ENCODE measurements around the gene IL2RA. TPM values are rescaled to one million over a fixed set of nuclear protein-coding genes. Genes with fewer than 3 reads are reported as not detected.

The IL2RA gene
- total RNA-seq, 2 donors from 2014 or later, result 1.7 to 2.4 TPM

- intact Hi-C loops (cut with DNase I), result no loop called here
- H3K9ac ChIP-seq (ENCODE audit: low read depth in 2 of 2, low read length in 2 of 2), result no peak overlapping the region
- peaks cover 1% of the 10 kb centered on the region for H3K4me1 ChIP-seq
- DNase-seq, result no peak
- H3K4me3 ChIP-seq, result no peak overlapping the region
- no peaks in the 10 kb centered on the region for H3K9me3 ChIP-seq
- H3K36me3 ChIP-seq, result no peaks in the 10 kb centered on the region
- TF ChIP-seq CTCF (IDR thresholded peaks at IDR 0.05), result no peak
- H3K27me3 ChIP-seq, result no peaks in the 10 kb centered on the region
- no peak overlapping the region for H3K27ac ChIP-seq
Measured at GRCh38 chr10:6103591-6103990, 41.4 kb upstream of the IL2RA start.

- no peaks in the 10 kb centered on the region for H3K4me1 ChIP-seq
- peak; percentile 46 for DNase-seq
- no peak overlapping the region for H3K27ac ChIP-seq
- H3K9me3 ChIP-seq, result no peaks in the 10 kb centered on the region
- no peaks in the 10 kb centered on the region for H3K27me3 ChIP-seq
- intact Hi-C loops (cut with DNase I), result no loop called here
- no peak for TF ChIP-seq CTCF (IDR thresholded peaks at IDR 0.05)
- no peak overlapping the region for H3K9ac ChIP-seq (ENCODE audit: low read depth in 2 of 2, low read length in 2 of 2)
- H3K4me3 ChIP-seq, result no peak overlapping the region
- no peaks in the 10 kb centered on the region for H3K36me3 ChIP-seq
Measured at GRCh38 chr10:6102128-6102527, 40.0 kb upstream of the IL2RA start.

- H3K4me3 ChIP-seq, result no peak overlapping the region
- no peaks in the 10 kb centered on the region for H3K4me1 ChIP-seq
- intact Hi-C loops (cut with DNase I), result no loop called here
- no peaks in the 10 kb centered on the region for H3K27me3 ChIP-seq
- no peaks in the 10 kb centered on the region for H3K36me3 ChIP-seq
- no peak for DNase-seq
- H3K27ac ChIP-seq, result no peak overlapping the region
- no peaks in the 10 kb centered on the region for H3K9me3 ChIP-seq
- no peak for TF ChIP-seq CTCF (IDR thresholded peaks at IDR 0.05)
- H3K9ac ChIP-seq (ENCODE audit: low read depth in 2 of 2, low read length in 2 of 2), result no peak overlapping the region
Measured at GRCh38 chr10:6101181-6101580, 39.0 kb upstream of the IL2RA start.

GRCh38 chr10:6100370-6100769 is 38.2 kb upstream of the IL2RA start:
- intact Hi-C loops (cut with DNase I), result no loop called here
- no peaks in the 10 kb centered on the region for H3K9me3 ChIP-seq
- no peak for TF ChIP-seq CTCF (IDR thresholded peaks at IDR 0.05)
- no peaks in the 10 kb centered on the region for H3K27me3 ChIP-seq
- no peak for DNase-seq
- H3K36me3 ChIP-seq, result no peaks in the 10 kb centered on the region
- H3K27ac ChIP-seq, result no peak overlapping the region
- H3K4me1 ChIP-seq, result no peaks in the 10 kb centered on the region
- no peak overlapping the region for H3K9ac ChIP-seq (ENCODE audit: low read depth in 2 of 2, low read length in 2 of 2)
- no peak overlapping the region for H3K4me3 ChIP-seq

GRCh38 chr10:6098156-6098555 is 36.0 kb upstream of the IL2RA start:
- no peak overlapping the region for H3K9ac ChIP-seq (ENCODE audit: low read depth in 2 of 2, low read length in 2 of 2)
- DNase-seq, result no peak
- no peak for TF ChIP-seq CTCF (IDR thresholded peaks at IDR 0.05)
- no peak overlapping the region for H3K4me3 ChIP-seq
- H3K9me3 ChIP-seq, result no peaks in the 10 kb centered on the region
- H3K27me3 ChIP-seq, result no peaks in the 10 kb centered on the region
- H3K27ac ChIP-seq, result no peak overlapping the region
- intact Hi-C loops (cut with DNase I), result no loop called here
- no peaks in the 10 kb centered on the region for H3K36me3 ChIP-seq
- no peaks in the 10 kb centered on the region for H3K4me1 ChIP-seq

- intact Hi-C loops (cut with DNase I), result no loop called here
- Histone ChIP-seq H3K4me3 (no peak overlapping the region), H3K27me3 (no peaks in the 10 kb centered on the region), H3K36me3 (no peaks in the 10 kb centered on the region), H3K27ac (no peak overlapping the region), H3K4me1 (no peaks in the 10 kb centered on the region), H3K9ac (ENCODE audit: low read depth in 2 of 2, low read length in 2 of 2) (no peak overlapping the region), H3K9me3 (no peaks in the 10 kb centered on the region)
- TF ChIP-seq CTCF (IDR thresholded peaks at IDR 0.05), result no peak
- no peak for DNase-seq
Measured at GRCh38 chr10:6097063-6097462, 34.9 kb upstream of the IL2RA start.
